Inflammatory macrophage treated with lipopolysaccharide for 4 hours (primary cell): ENCODE results near the gene SRGAP2B.
"Not testable (repeated sequence)": the region's sequence is repeated elsewhere in the genome, so short reads cannot be mapped to it uniquely, and the experiment has no call there.

Experiments
- DNase-seq: peaks from one replicate; pipeline ENCODE4 v3.0.0-alpha.2; 2020

SRGAP2B gene

DNA sequence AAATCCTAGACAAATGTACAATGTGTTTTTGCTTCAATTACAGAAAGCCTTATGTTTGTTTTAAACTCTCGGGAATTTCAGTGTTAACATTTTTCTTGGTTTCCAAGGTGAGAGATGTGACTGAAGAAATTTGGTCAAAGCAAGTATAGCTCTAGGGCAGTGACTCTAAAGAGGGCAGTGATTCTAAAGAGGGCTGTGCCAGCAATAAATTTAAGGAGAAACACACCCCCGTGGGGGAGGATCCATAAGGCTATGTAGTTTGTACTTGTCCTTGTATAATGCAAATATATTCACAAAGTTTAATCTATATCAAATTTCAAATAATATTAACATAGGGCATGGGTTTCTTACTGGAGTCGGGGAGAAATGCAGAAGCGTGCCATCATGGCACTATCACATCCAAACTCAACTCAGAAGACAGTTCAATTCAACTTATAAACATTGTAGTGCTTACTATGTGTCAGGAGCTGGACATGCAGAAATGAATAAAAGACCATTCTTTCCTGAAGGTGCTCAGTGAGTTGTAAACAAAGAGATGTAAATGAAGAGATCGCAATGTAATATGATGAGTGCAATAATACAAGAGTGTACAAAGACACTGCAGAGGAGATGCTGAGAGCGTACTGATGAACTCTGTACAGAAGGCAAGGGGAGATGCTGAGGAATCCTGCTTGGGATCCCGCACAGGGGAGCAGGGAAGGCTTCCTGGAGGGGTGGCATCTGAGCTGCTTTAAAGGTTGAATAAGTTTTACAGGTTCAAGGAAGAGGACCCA, 12.5 kb downstream of the SRGAP2B start:
- DNase-seq = not testable (repeated sequence)

DNA sequence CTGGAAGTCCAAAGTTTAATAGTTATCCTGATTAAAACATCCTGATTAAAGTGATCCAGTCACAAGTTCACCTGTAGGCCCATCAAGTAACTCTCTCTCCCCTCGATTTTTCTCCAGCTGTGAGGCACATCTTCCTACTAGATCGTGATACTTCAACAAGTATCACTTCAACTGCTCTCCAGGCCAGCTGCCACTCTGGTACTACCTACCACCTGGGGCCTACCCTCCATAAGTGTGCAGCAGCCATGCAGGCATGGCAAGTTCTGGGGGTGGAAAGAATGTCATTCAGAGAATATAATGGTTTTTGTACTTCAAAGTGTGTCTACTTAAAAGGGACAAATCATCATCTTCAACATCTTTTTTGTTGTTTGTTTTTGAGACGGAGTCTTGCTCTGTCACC, 14.9 kb downstream of the SRGAP2B start:
- DNase-seq = peak; percentile 0

DNA sequence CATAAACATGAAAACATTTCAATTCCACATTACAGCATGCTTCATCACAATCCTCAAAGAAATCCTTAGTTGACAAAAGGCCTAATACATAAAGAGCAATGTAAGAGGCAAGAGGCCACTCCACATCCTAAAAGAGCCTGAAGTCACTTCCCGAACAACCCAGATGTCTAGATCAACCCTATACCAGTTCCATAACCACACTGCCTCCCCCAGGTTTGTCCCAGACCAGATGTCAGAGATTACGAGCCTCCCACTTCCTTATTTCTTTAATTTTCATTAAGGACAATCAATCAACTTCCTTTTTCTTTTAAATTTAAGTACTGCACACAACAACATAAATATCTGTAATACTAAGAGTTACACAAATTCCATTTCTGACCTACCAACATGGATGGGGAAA, 15.4 kb downstream of the SRGAP2B start:
- peak; percentile 51 for DNase-seq

DNA sequence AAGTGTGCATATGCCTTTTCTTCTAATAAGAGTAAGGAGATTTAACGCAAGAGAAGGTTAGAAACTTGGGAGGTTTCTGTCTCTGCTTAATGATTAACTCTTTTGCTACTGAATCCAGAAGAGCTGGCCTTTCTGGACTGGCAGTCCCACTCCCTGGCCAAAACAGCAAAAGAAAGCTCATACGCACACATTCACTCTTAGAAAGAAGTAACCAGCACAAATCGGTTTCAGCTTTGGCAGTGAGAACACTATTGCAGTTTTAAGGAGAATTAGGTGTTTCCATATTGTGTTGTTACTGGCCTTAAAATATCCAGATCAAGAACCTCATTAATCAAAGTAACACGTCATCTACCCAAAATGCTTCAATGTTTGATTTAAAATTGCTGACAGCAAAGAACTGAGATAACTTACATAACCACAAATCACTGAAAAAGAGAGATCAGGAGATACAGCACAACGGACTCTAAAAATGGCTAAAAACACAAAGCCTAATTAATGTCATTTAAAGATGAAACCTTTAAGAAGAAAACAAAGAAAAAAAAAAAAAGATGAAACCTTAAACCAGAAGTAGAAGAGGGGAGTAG, 16.2 kb downstream of the SRGAP2B start:
- not testable (repeated sequence) for DNase-seq

DNA sequence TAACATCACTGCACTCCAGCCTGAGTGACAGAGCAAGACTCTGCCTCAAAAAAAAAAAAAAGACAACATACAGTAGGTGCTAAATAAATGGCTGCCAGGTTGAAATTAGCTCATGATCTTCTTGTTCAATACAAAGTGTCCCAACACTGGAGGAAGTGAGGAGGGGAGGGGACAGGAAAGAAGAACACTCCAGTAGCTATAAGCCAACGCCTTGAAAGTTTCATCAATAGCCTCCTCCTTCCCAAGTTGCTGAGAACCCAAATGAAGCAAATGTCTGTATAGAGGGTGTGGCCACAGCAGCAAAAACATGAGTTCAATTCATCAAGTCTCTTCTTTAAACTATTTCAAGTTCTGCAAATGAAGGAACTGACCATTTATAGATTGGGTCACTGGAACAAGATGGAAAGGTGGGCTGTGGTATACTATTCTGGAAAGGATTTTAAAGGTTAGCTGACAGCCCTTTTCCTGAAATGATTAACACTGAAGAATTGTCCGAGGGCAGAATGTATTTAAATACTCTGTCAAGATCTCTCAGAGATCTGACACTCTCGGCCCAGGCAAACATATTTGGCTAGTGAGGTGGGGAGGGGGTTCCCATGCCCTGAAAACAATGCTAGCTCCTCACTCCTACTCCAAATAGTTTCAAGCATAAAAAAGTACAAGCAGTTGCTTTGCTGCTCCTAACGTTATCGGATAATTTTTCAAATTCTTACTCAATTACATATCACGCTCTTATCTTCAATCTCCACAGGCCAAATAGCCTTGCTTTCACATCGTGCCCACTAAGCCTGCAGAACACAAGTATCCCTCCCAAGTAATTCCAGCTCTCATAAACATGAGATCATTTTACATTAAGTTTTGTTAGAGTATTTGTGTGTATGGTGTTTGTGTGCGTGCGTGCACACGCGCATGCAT, 17.0 kb downstream of the SRGAP2B start:
- DNase-seq = not testable (repeated sequence)

DNA sequence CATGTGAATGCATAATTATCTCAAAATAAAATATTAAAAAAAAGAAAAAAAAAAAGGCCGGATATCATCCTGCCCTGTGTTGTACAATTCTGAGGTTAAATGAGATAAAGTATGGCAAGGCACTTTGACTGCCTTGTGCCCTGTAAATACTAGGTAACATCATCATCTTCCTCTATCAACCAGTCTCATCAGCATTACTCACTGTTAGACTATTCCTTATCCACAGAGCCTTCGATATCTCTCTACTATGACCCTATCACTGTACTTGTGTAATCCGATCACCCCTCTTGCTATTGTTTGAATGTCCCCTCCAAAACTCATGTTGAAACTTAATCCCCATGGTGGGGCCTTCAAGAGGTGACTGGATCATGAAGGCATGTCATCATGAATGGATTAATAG, 18.3 kb downstream of the SRGAP2B start:
- DNase-seq = not testable (repeated sequence)

DNA sequence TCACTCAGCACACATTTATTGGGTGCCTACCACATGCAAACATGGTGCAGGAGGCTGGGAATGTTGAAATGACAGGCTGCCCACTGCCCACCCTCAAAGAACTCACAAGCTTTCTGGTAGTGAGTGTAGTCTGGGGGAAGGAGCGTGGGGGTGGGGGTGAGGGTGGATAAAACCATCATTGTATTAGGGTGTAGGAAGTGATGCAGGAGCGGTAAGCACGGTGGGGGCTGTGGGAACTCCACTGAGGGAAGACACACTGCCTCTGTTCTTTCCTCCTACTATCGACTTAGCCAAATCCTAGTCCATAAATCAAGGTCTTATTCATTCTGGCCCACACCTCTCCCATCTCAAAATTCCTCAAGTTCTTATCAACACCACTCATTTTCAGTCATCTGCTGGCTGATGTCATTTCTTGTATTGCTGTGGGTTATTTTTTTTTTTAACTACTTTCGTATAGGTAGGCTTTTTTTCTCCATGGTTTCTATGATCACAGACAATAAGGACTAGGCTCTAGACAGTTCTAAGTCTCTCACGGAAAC, 21.0 kb downstream of the SRGAP2B start:
- DNase-seq = not testable (repeated sequence)

DNA sequence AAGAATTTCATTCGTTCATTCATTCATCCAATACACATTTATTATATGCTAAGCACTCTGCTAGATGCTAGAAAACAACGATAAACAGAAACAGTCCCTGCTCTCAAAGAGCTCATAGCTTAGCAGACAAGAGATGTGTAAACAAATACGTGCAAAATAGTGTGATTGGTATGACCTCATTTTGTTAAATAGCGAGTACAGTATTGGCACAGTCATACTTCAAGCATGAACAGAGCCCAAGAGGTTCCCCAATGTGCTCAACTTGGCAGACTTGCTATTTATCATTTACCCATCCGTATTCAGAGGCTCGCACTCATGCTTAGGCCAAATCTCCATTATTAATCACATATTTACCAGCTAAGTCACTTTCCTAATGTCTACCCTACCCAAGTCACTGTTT, 23.6 kb downstream of the SRGAP2B start:
- not testable (repeated sequence) for DNase-seq

DNA sequence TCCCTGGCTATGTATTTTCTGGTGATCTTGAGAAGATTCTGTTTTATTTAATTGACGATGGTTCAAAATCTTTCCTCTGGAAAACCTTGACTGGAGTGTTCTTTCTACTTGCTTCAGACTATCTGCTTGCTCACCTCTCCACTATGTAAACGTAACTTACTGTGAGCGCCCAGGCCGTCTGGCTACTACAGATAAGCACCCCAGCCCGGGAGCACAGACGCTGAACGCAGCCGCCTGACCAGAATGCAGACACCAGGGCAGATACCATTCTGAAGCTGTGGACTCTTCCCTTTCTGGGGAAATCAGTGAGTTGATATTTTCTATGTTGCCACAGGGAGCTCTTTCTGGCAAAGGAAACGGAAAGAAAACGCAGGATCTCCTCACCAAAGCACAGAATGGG, 28.6 kb downstream of the SRGAP2B start:
- not testable (repeated sequence) for DNase-seq

DNA sequence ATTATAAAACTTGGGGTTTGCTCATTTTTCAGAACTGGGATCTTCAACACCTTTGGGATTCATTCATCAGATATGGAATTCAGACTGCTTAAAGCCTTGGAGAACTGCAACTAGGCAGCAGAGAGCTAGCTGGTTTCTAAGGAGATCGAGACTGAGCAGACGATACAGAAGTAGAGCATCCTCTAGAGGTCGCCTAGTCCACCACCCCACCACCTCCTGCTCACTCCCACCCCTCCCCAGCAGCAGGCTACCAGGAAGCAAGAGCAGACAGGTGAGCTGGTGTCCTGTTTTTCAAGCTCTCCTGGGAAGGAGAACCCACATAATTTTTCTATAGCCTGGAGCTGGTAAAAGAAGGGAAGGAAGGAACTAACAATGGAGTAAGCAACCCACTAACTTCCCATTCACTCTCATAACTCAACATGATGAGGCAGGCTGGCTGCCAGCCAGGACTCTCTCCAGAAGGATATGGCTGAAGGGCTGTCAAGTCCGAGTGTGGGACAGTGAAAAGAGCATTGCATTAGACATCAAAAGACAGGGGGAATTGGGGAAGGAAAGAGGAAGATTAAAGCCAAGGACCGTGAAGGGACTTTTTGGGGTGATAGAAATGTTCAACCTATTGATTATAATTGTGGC, 29.8 kb downstream of the SRGAP2B start:
- not testable (repeated sequence) for DNase-seq

DNA sequence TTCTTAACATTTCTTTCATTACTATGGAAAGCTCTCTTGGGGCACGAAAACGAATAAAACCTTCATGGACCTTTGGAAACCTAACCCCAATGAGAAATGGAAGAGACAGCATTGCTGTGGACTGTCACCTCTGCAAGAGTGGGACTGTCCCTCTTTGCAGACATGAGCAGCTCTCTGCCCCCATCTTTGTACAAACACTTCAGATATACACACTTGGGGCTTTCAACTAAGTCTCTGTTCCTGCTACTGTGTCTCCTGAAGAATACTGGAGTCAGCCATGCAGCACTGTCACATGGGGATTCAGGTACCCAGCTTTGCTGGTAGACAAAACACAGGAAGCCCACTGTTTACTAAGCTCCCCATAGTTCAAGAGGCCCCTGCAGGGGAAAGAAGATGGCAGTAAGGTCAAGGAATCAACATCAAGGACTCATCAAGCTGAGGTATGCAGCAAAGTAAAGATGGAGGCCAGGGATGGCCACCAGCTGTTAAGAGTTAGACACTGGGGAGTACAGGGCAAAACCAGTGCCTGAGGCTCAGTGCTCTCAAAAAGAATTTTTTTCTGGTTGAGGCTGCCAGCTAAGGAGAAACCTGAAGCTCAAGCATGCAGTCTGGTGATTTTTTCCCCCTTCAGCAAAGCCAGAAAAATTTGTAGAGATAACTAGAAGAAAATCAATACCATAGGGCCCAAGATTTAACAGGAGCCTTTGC, 31.0 kb downstream of the SRGAP2B start:
- not testable (repeated sequence) for DNase-seq

DNA sequence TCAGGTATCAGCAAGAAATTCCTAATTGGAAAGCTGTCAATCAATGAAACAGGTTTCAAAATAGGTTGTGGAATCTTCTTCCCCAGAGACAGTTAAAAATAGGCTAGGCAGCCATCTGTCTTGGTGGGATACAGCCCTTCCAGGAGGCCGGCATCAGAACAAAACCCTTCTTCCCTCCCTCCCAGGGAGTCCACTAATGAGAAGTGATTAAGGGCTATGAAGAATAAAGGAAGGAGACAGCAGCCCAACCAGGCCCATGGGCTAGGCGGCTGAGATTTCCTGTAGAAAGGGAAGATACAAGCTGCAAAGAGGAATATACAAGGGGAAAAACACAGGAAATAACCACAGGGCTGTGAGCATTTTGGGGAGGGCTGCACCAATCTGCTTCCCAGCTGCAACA, 31.8 kb downstream of the SRGAP2B start:
- not testable (repeated sequence) for DNase-seq

DNA sequence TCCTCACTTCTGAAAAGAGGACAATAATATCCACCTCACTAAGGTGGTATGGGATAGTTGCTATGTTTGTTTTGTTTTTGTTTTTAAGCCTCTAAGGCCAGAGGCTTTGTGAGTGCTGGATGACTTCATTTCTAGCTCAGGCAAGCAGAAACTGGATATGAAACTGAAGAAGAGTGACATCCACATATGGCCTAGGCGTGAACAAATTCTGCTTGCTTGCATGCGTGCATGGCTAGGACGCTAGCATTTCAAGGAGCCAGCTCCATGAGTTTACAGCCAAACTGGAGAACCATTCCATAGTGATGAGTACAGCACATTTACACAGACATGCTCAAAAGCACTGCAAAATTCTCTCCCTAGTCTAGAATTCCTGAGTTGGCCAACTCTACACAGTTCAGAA, 36.9 kb downstream of the SRGAP2B start:
- not testable (repeated sequence) for DNase-seq

DNA sequence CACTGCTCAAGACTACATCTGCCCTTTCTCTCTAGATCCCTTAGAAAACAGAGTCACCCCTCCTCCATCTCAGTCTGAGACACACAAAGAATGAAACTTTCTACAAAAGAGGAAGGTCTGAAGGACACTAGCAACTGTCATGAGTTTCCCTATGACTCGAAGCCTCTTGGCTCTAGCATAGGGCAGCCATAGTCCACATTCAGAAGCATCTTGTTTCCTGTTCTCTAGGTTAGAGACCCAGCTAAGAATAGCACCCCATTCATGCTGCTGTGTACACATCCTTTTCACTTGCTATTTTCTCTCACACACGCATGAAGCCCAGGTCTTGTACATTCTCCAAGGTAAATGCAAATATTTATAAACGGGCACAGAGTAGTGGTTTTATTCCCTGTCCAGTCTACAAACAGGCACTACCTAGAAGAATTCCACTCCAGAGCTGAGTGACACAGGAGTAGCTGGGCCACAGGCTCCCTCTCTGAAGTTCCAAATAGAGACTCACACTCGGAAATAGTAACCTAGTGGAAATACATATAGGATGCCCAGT, 39.8 kb downstream of the SRGAP2B start:
- not testable (repeated sequence) for DNase-seq

DNA sequence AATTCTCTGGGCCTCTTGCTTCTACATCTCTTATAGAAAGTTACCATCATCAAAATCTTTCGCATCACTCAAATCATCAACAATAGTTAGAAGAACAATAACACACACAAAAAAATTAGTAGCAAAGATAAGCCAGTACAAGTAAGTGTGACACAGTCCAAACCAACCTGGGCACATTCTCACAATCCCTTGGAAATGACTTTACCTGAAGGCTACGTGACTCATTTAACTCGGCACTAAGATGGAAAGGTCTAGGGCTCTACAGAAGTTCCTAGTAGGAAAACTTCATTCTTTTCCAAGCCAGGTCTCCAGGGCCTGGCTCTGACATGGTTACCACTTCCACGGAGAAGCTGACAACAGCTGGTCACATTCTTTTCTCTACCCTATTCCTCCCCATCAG, 41.7 kb downstream of the SRGAP2B start:
- not testable (repeated sequence) for DNase-seq

DNA sequence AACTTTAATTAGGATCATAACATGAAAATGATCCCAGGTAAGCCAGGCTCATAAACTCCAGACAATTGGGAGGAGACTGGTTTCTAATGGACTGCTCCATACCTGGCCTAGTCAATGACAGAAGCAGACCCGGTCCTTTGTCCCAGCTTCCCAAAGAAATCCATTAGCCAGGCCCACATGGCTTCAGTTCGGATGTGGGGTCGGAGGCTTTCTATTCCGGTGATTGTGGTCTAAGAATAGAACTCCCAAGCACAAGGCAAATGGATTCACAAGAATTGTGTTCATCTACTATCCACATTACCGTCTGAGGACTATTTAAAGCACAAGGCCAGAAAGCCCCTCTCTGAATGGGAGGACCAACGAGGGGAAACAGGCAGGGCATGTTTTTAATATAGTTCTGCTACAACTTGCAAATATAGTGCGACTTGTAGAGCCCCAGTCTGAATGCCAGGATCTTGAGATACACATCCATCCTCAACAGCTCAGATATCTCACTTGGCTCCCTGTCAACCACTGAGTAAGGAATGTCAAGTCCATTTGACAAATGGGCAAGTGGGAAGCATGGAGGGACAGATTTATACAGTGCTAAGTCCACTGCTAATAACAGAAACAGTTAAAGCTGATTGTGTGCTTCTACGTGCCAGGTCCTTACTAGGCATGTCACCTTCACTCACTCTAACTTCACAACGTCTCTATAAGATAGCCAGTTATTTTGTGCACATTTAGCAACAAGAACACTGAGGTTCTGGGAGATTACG, 42.9 kb downstream of the SRGAP2B start:
- DNase-seq = not testable (repeated sequence)

DNA sequence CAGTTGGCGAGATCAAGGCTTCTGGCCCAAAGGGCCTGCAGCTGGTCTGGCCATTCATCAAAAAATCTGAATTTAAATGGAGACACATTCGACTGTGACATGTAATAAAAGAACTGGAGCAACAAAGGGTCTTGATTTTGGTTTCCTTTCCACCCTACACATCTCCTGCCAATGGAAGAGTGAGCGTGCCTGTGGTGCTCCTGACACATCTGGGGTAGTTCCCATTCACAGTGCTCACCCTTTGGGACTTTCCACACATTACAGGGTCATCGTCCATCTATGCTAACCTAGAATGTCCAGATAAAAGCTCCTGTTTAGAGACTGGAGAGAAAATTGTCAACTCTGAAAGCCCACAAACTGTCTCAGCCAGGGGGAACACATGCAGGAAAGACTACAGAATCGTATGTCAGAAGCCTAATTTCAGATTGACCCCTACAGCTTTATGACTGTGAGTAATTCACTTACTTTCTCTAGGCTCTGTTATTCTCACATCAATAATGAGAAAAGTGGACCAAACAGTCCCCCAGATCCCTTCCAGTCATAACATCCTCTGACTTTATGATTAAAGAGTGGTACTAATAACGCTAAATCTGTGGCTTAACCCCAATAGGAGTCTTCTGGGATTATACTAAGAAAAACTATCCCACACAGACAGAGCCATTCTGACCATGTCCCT, 46.8 kb downstream of the SRGAP2B start:
- DNase-seq = not testable (repeated sequence)

DNA sequence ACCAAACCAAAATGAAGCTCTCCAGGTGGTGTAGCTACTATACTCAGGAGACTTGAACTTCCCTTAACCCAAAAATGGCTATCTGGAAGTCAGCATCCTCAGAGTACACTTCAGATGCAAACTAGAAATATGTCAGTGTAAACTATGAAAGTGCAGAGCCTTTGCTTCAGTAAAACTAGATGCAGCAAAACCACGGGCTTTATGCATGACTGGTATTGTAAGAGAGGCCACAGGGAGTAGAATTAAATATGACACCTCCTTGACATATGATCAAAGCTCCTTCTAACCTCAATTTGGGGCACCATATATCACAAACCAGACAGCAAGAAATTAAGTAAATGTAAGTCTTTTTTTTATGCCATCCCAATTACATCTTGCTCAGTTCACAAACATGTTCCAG, 47.6 kb downstream of the SRGAP2B start:
- not testable (repeated sequence) for DNase-seq

DNA sequence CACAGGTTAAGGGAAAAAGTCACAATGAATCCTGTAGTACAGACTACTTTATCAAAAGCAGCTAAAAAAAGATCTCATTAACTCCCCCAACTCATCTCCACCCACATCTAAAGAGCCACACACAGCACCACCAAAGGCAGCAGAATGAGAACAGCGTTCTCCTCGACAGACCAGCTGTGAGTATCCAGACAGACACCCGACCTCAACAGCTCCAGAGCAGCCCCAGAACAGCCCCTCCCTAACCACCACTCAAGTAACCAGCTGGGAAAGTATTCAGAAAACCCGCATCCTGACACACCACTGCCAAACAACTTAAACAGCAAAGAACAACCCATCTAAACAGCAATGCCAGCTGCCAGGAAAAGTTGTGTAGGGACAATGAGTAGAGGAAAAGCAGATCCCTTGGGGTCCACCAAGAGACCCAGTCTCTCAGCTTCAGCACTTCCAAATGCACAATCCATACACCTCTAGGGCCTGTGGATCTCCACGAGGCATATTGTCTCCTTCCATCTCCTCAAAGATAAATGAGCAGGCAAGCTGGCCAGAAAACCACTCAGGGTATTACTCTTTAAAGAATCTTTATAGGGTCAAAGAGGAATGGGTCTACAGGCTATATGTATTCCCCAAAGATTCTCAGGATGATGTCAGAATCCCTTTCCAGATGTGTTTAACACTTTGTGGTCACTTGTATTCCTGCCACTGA, 49.4 kb downstream of the SRGAP2B start:
- not testable (repeated sequence) for DNase-seq

DNA sequence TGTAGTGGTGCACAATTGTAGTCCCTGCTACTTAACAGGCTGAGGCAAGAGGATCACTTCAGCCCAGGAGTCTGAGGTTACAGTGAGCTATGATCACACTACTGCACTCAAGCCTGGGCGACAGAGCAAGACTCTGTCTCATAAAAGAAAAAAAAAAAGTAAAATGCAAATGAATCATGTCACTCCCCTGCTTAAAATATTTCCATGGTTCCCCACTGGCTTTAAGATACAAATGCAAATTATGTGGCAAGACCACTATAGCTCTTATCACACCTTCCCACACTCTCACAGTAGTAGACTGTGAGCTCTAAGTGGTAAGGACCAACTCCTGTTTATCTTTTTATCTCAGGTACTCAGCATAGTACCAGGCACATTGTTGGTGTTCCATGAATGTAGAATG, 53.6 kb downstream of the SRGAP2B start:
- not testable (repeated sequence) for DNase-seq
